OCI-LY3 (cell line): ENCODE results near the gene OGDH.

Experiments
- EZH2phosphoT487 ChIP-seq: fragments of 200-600 bp; shearing (Covaris generic); IDR thresholded peaks from 2 replicates; pipeline ENCODE4 v1.6.1; 2018; ENCODE audit warnings: antibody characterized with exemption, mixed run types, low read depth
- TF ChIP-seq, protein P1 (sequence below): fragments of 200-600, 300-600 bp; sonication (generic); IDR thresholded peaks from 2 replicates; pipeline ENCODE4 v1.5.1; 2014; ENCODE audit warnings: antibody characterized with exemption, low read length, low read depth

DNA sequence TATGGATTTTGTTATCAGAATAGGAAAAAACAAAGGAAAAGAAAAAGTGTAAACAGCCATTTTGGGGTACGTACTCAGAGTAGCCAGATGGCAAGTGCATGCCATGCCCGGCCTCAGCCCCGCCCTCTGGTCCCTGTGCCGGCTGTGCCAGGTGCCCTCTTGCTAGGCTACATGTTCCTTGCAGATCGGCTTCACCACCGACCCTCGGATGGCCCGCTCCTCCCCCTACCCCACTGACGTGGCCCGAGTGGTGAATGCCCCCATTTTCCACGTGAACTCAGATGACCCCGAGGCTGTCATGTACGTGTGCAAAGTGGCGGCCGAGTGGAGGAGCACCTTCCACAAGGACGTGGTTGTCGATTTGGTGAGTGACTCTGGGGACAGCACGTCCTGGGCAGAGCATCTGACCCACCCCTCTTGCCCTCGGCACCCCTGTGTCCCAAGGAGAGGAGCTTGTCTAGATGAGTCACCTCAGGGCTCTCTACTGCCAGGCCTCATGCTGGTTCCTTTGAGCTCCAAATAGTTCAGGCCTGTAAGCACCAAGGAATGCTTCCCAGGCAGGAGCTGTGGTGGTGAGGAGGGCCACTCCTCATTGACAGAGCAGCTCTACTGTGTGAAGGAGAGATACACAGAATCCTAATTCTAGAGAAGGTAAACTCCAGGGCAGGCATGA, 87.3 kb downstream of the OGDH start:
- TF ChIP-seq, protein P1, sequence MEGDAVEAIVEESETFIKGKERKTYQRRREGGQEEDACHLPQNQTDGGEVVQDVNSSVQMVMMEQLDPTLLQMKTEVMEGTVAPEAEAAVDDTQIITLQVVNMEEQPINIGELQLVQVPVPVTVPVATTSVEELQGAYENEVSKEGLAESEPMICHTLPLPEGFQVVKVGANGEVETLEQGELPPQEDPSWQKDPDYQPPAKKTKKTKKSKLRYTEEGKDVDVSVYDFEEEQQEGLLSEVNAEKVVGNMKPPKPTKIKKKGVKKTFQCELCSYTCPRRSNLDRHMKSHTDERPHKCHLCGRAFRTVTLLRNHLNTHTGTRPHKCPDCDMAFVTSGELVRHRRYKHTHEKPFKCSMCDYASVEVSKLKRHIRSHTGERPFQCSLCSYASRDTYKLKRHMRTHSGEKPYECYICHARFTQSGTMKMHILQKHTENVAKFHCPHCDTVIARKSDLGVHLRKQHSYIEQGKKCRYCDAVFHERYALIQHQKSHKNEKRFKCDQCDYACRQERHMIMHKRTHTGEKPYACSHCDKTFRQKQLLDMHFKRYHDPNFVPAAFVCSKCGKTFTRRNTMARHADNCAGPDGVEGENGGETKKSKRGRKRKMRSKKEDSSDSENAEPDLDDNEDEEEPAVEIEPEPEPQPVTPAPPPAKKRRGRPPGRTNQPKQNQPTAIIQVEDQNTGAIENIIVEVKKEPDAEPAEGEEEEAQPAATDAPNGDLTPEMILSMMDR, result no peak
- no peak for TF ChIP-seq EZH2phosphoT487
